PC-3 (cell line): ENCODE data around the gene PRR36. TPM values are rescaled to one million over a fixed set of nuclear protein-coding genes. Genes with fewer than 3 reads are reported as not detected.

ENCODE experiments used
- ATAC-seq: fragments of 200-7000 bp; cut with Tn5 transposase; 2 replicates; pipeline ENCODE4 v1.9.1; 2020; ENCODE audit warnings: mild to moderate bottlenecking, moderate library complexity
- BruUV-seq: library from RNA; stranded (reverse); fragments of 400-500 nt; replicated peaks from 2 replicates; lab custom pipeline; 2021; lab: Mats Ljungman, UMichigan
- CTCF ChIA-PET: fragments of 300-600 bp; sonication (Branson Sonifier 250); formaldehyde crosslinking; loops from one replicate; lab custom pipeline; 2022; ENCODE audit warnings: antibody characterized with exemption; lab: Charles Lee
- POLR2A ChIA-PET: fragments of 300-600 bp; sonication (Branson Sonifier 250); formaldehyde crosslinking; loops from one replicate; lab custom pipeline; 2022; ENCODE audit warnings: antibody characterized with exemption; ENCODE audit not compliant: unreplicated experiment; lab: Charles Lee
- DNase-seq: peaks from one replicate; pipeline ENCODE4 v3.0.0-alpha.2; 2015
- H2AFZ ChIP-seq: fragments of 300-600 bp; sonication (generic); 2 replicates; pipeline ENCODE4 v1.6.0; 2016; ENCODE audit warnings: antibody characterized with exemption, low read length
- H3F3A ChIP-seq: fragments of 300-600 bp; sonication (generic); one replicate; pipeline ENCODE4 v1.6.0; 2017; ENCODE audit warnings: antibody characterized with exemption, low read length, control low read depth, mild to moderate bottlenecking; ENCODE audit not compliant: unreplicated experiment
- H3K27ac ChIP-seq: fragments of 300-600 bp; sonication (generic); 2 replicates; pipeline ENCODE4 v1.5.1; 2016; ENCODE audit warnings: mild to moderate bottlenecking, low read length
- H3K27me3 ChIP-seq: fragments of 300-600 bp; sonication (generic); 2 replicates; pipeline ENCODE4 v1.6.1; 2016; ENCODE audit warnings: low read length, mixed read lengths
- H3K36me3 ChIP-seq: fragments of 300-600 bp; sonication (generic); 2 replicates; pipeline ENCODE4 v1.6.1; 2016; ENCODE audit warnings: low read depth, mixed run types, low read length, mixed read lengths
- H3K4me1 ChIP-seq: fragments of 300-600 bp; sonication (generic); 2 replicates; pipeline ENCODE4 v1.5.1; 2016; ENCODE audit warnings: low read length; ENCODE audit not compliant: insufficient read depth
- H3K4me2 ChIP-seq: fragments of 300-600 bp; sonication (generic); 2 replicates; pipeline ENCODE4 v1.6.0; 2016; ENCODE audit warnings: low read length
- H3K4me3 ChIP-seq: fragments of 300-600 bp; sonication (generic); 2 replicates; pipeline ENCODE4 v1.5.1; 2016; ENCODE audit warnings: mild to moderate bottlenecking, low read length, mixed read lengths
- H3K79me2 ChIP-seq: fragments of 300-600 bp; sonication (generic); 2 replicates; pipeline ENCODE4 v1.6.1; 2017; ENCODE audit warnings: low read length, mixed read lengths
- H3K9ac ChIP-seq: fragments of 300-600 bp; sonication (generic); 2 replicates; pipeline ENCODE4 v1.6.0; 2016; ENCODE audit warnings: mild to moderate bottlenecking, low read length
- H3K9me2 ChIP-seq: fragments of 300-600 bp; sonication (generic); replicated peaks from 2 replicates; pipeline ENCODE4 v1.6.1; 2016; ENCODE audit warnings: mixed run types, low read length, mixed read lengths
- H3K9me3 ChIP-seq: fragments of 300-600 bp; sonication (generic); 2 replicates; pipeline ENCODE4 v1.6.1; 2016; ENCODE audit warnings: low read length, mixed read lengths
- H4K20me1 ChIP-seq: fragments of 300-600 bp; sonication (generic); 2 replicates; pipeline ENCODE4 v1.6.1; 2016; ENCODE audit warnings: low read length, mixed read lengths
- EZH2 ChIP-seq: fragments of 300-600 bp; sonication (generic); IDR thresholded peaks from one replicate; pipeline ENCODE4 v1.6.1; 2017; ENCODE audit warnings: antibody characterized with exemption, mild to moderate bottlenecking, low read length; ENCODE audit not compliant: unreplicated experiment
- EZH2phosphoT487 ChIP-seq: fragments of 300-600 bp; sonication (generic); IDR thresholded peaks from 2 replicates; pipeline ENCODE4 v1.6.1; 2018; ENCODE audit warnings: mild to moderate bottlenecking, antibody characterized with exemption, low read length, borderline replicate concordance
- intact Hi-C: fragments of 100-400 bp; cut with micrococcal nuclease; formaldehyde crosslinking; loops from 2 replicates; pipeline ENCODE4 v1.9.0; 2023
- total RNA-seq: library from RNA; depleted of rRNA; stranded (reverse); fragments of >200 nt; gene quantifications from 2 replicates; pipeline ENCODE4 v1.2.3, GENCODE V29; 2014
- TF ChIP-seq, protein P1 (sequence below): fragments of 300-600 bp; sonication (generic); conservative IDR thresholded peaks from 2 replicates; pipeline ENCODE4 v1.5.1; 2017; ENCODE audit warnings: antibody characterized with exemption, low read depth, mild to moderate bottlenecking, low read length

The PRR36 gene
- total RNA-seq, 1 experiment from 2014 or later, result 2.5 TPM

DNA sequence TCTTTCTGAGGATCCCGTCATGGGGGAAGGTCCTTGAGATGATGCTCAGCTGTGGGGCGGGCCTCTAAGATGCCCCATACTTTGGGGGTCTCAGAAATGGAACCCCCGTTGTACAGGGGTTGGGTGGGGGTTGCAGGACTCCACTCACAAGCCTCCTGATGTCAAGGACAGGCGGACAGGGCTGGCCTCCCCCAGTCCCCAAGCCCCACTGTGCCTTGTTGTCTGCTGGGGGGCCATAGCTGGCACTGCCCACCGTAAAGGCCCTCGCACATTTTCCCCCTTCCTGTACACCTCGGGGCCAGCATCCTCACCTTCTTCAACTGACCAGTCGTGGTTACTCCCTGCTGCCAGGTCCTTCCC, 48.6 kb upstream of the PRR36 start:
- H3K4me3 ChIP-seq, result no peak overlapping the region
- no peak overlapping the region for H3K27ac ChIP-seq
- H4K20me1 ChIP-seq, result 0 out of 2 replicates have a peak, but pooled peaks cover 6% of the 10 kb centered on the region
- peaks cover 32% of the 10 kb centered on the region for H3K4me1 ChIP-seq
- H3K4me2 ChIP-seq, result no peak overlapping the region
- no TSS peak for BruUV-seq
- no peak overlapping the region for H3K9ac ChIP-seq
- no peaks in the 10 kb centered on the region for H3K27me3 ChIP-seq
- H3K9me3 ChIP-seq, result no peaks in the 10 kb centered on the region
- H3K79me2 ChIP-seq, result peaks cover 9% of the 10 kb centered on the region; the same call in 1 of the 2 replicates
- POLR2A ChIA-PET, result no interaction called here
- CTCF ChIA-PET, result no interaction called here
- H2AFZ ChIP-seq, result no peak overlapping the region
- TF ChIP-seq EZH2phosphoT487 (no peak), EZH2 (no peak)
- TF ChIP-seq, protein P1, sequence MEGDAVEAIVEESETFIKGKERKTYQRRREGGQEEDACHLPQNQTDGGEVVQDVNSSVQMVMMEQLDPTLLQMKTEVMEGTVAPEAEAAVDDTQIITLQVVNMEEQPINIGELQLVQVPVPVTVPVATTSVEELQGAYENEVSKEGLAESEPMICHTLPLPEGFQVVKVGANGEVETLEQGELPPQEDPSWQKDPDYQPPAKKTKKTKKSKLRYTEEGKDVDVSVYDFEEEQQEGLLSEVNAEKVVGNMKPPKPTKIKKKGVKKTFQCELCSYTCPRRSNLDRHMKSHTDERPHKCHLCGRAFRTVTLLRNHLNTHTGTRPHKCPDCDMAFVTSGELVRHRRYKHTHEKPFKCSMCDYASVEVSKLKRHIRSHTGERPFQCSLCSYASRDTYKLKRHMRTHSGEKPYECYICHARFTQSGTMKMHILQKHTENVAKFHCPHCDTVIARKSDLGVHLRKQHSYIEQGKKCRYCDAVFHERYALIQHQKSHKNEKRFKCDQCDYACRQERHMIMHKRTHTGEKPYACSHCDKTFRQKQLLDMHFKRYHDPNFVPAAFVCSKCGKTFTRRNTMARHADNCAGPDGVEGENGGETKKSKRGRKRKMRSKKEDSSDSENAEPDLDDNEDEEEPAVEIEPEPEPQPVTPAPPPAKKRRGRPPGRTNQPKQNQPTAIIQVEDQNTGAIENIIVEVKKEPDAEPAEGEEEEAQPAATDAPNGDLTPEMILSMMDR, result no peak
- intact Hi-C loops, result no loop called here
- no peaks in the 10 kb centered on the region for H3F3A ChIP-seq
- H3K36me3 ChIP-seq, result no peaks in the 10 kb centered on the region; the same call in 1 of the 2 replicates
- H3K9me2 ChIP-seq, result no peaks in the 10 kb centered on the region
- no peak for DNase-seq
- no peak for ATAC-seq

DNA sequence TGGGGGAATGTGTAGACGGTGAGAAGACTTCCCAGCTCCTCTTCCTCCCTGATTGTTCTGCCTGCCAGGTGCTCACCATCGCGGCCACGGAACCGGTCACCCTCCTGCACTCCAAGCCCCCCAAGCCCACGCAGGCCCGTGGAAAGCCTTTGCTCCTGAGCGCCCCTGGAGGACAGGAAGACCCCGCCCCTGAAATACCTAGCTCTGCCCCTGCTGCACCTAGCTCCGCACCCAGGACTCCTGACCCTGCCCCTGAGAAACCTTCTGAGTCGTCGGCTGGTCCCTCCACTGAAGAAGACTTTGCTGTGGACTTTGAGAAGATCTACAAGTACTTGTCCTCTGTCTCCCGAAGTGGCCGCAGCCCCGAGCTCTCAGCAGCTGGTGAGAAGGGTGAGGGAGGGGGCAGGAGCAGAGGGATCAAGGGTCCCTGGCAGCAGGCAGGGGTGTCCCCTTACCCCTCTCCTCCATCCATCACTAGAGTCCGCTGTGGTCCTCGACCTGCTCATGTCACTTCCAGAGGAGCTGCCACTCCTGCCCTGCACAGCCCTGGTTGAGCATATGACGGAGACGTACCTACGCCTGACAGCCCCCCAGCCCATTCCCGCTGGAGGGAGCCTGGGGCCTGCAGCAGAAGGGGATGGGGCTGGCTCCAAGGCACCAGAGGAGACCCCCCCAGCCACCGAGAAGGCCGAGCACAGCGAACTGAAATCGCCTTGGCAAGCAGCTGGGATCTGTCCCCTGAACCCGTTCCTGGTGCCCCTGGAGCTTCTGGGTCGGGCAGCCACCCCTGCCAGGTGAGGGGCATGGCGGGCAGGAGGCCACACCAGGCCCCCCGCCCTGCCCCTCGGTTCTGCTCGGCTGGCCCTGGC, 48.0 kb upstream of the PRR36 start:
- no peaks in the 10 kb centered on the region for H3K27me3 ChIP-seq
- H3K27ac ChIP-seq, result no peak overlapping the region
- ChIA-PET POLR2A (no interaction called here), CTCF (interaction anchor here (1.9 kb wide), 1 partner anchor 22 kb away, joined by 15 read pairs; the partner anchor contains the start of gene TIMM44)
- H3F3A ChIP-seq, result no peaks in the 10 kb centered on the region
- TF ChIP-seq EZH2 (no peak), EZH2phosphoT487 (no peak)
- TF ChIP-seq, protein P1, result no peak
- peaks cover 9% of the 10 kb centered on the region; the same call in 1 of the 2 replicates for H3K79me2 ChIP-seq
- H3K9me3 ChIP-seq, result no peaks in the 10 kb centered on the region
- peak overlapping the region; percentile 69; the same call in 1 of the 2 replicates for H3K4me3 ChIP-seq
- 0 out of 2 replicates have a peak, but pooled peaks cover 4% of the 10 kb centered on the region for H4K20me1 ChIP-seq
- DNase-seq (no peak), ATAC-seq (no peak)
- H2AFZ ChIP-seq, result no peak overlapping the region
- H3K36me3 ChIP-seq, result no peaks in the 10 kb centered on the region; the same call in 1 of the 2 replicates
- intact Hi-C loops, result loop anchor here (2.0 kb wide), 1 partner anchor 53 kb away; no protein-coding TSS in a partner anchor
- peak overlapping the region; percentile 89 for H3K4me2 ChIP-seq
- no peak overlapping the region for H3K9ac ChIP-seq
- peaks cover 33% of the 10 kb centered on the region for H3K4me1 ChIP-seq
- no peaks in the 10 kb centered on the region for H3K9me2 ChIP-seq
- no TSS peak for BruUV-seq
